Measurements from ENCODE around the gene ASS1.

The ASS1 gene

GRCh38 chr9:130417602-130418001 is 27.2 kb upstream of the ASS1 start:
- Histone ChIP-seq H3K4me3 (ENCODE audit: low read length) (no peak overlapping the region), H3K27me3 (ENCODE audit: control insufficient read depth, insufficient read depth, low read length) (no peaks in the 10 kb centered on the region), H3K36me3 (ENCODE audit: control insufficient read depth, insufficient read depth, low read length) (no peaks in the 10 kb centered on the region), H3K4me1 (ENCODE audit: control insufficient read depth, insufficient read depth, low read length) (peaks cover 6% of the 10 kb centered on the region; the same call in 1 of the 2 replicates), H3K9me3 (ENCODE audit: control insufficient read depth, insufficient read depth, low read length) (no peaks in the 10 kb centered on the region), H3K27ac (ENCODE audit: low read length) (no peak overlapping the region)
- WGBS (ENCODE audit: insufficient coverage, insufficient read length) = no CpG with 5 or more reads among the region's 5 CpGs
- DNase-seq (ENCODE audit: low read depth, low spot score) = no peak

- Histone ChIP-seq H3K4me3 (ENCODE audit: low read length) (no peak overlapping the region), H3K9me3 (ENCODE audit: control insufficient read depth, insufficient read depth, low read length) (no peaks in the 10 kb centered on the region), H3K27me3 (ENCODE audit: control insufficient read depth, insufficient read depth, low read length) (no peaks in the 10 kb centered on the region), H3K4me1 (ENCODE audit: control insufficient read depth, insufficient read depth, low read length) (peaks cover 7% of the 10 kb centered on the region; the same call in 1 of the 2 replicates), H3K27ac (ENCODE audit: low read length) (no peak overlapping the region), H3K36me3 (ENCODE audit: control insufficient read depth, insufficient read depth, low read length) (no peaks in the 10 kb centered on the region)
- DNase-seq (ENCODE audit: low read depth, low spot score) = no peak
- WGBS (ENCODE audit: insufficient coverage, insufficient read length) = no CpG with 5 or more reads among the region's 18 CpGs
These were observed 26.0 kb upstream of the ASS1 start for GRCh38 chr9:130418776-130419175.

GRCh38 chr9:130419521-130420035 is 25.2 kb upstream of the ASS1 start:
- no peak overlapping the region for H3K27ac ChIP-seq (ENCODE audit: low read length)
- H3K27me3 ChIP-seq (ENCODE audit: control insufficient read depth, insufficient read depth, low read length) = no peaks in the 10 kb centered on the region
- H3K9me3 ChIP-seq (ENCODE audit: control insufficient read depth, insufficient read depth, low read length) = no peaks in the 10 kb centered on the region
- no peaks in the 10 kb centered on the region for H3K36me3 ChIP-seq (ENCODE audit: control insufficient read depth, insufficient read depth, low read length)
- no peak for DNase-seq (ENCODE audit: low read depth, low spot score)
- H3K4me3 ChIP-seq (ENCODE audit: low read length) = no peak overlapping the region
- peaks cover 7% of the 10 kb centered on the region; the same call in 1 of the 2 replicates for H3K4me1 ChIP-seq (ENCODE audit: control insufficient read depth, insufficient read depth, low read length)
- no CpG with 5 or more reads among the region's 8 CpGs for WGBS (ENCODE audit: insufficient coverage, insufficient read length)

- WGBS (ENCODE audit: insufficient coverage, insufficient read length) = no CpG with 5 or more reads among the region's 17 CpGs
- no peak overlapping the region for H3K4me3 ChIP-seq (ENCODE audit: low read length)
- no peaks in the 10 kb centered on the region for H3K27me3 ChIP-seq (ENCODE audit: control insufficient read depth, insufficient read depth, low read length)
- no peak overlapping the region for H3K27ac ChIP-seq (ENCODE audit: low read length)
- DNase-seq (ENCODE audit: low read depth, low spot score) = no peak
- H3K4me1 ChIP-seq (ENCODE audit: control insufficient read depth, insufficient read depth, low read length) = peaks cover 7% of the 10 kb centered on the region; the same call in 1 of the 2 replicates
- H3K9me3 ChIP-seq (ENCODE audit: control insufficient read depth, insufficient read depth, low read length) = no peaks in the 10 kb centered on the region
- no peaks in the 10 kb centered on the region for H3K36me3 ChIP-seq (ENCODE audit: control insufficient read depth, insufficient read depth, low read length)
These were observed 23.5 kb upstream of the ASS1 start for GRCh38 chr9:130421154-130421801.

GRCh38 chr9:130421802-130422276 is 22.9 kb upstream of the ASS1 start:
- no peaks in the 10 kb centered on the region for H3K9me3 ChIP-seq (ENCODE audit: control insufficient read depth, insufficient read depth, low read length)
- no peak for DNase-seq (ENCODE audit: low read depth, low spot score)
- WGBS (ENCODE audit: insufficient coverage, insufficient read length) = no CpG with 5 or more reads among the region's 13 CpGs
- no peaks in the 10 kb centered on the region for H3K36me3 ChIP-seq (ENCODE audit: control insufficient read depth, insufficient read depth, low read length)
- H3K4me1 ChIP-seq (ENCODE audit: control insufficient read depth, insufficient read depth, low read length) = peaks cover 7% of the 10 kb centered on the region; the same call in 1 of the 2 replicates
- no peak overlapping the region for H3K27ac ChIP-seq (ENCODE audit: low read length)
- no peak overlapping the region for H3K4me3 ChIP-seq (ENCODE audit: low read length)
- H3K27me3 ChIP-seq (ENCODE audit: control insufficient read depth, insufficient read depth, low read length) = no peaks in the 10 kb centered on the region

- Histone ChIP-seq H3K27ac (ENCODE audit: low read length) (no peak overlapping the region), H3K4me1 (ENCODE audit: control insufficient read depth, insufficient read depth, low read length) (peaks cover 7% of the 10 kb centered on the region; the same call in 1 of the 2 replicates), H3K9me3 (ENCODE audit: control insufficient read depth, insufficient read depth, low read length) (no peaks in the 10 kb centered on the region), H3K36me3 (ENCODE audit: control insufficient read depth, insufficient read depth, low read length) (no peaks in the 10 kb centered on the region), H3K4me3 (ENCODE audit: low read length) (no peak overlapping the region), H3K27me3 (ENCODE audit: control insufficient read depth, insufficient read depth, low read length) (no peaks in the 10 kb centered on the region)
- WGBS (ENCODE audit: insufficient coverage, insufficient read length) = no CpG with 5 or more reads among the region's 10 CpGs
- DNase-seq (ENCODE audit: low read depth, low spot score) = no peak
These were observed 22.2 kb upstream of the ASS1 start for GRCh38 chr9:130422546-130422945.

GRCh38 chr9:130423272-130423671 is 21.5 kb upstream of the ASS1 start:
- no peak overlapping the region for H3K27ac ChIP-seq (ENCODE audit: low read length)
- DNase-seq (ENCODE audit: low read depth, low spot score) = no peak

GRCh38 chr9:130424595-130425454 is 19.9 kb upstream of the ASS1 start:
- no peak for DNase-seq (ENCODE audit: low read depth, low spot score)
- Histone ChIP-seq H3K27ac (ENCODE audit: low read length) (no peak overlapping the region), H3K4me3 (ENCODE audit: low read length) (no peak overlapping the region), H3K4me1 (ENCODE audit: control insufficient read depth, insufficient read depth, low read length) (peaks cover 7% of the 10 kb centered on the region; the same call in 1 of the 2 replicates), H3K9me3 (ENCODE audit: control insufficient read depth, insufficient read depth, low read length) (no peaks in the 10 kb centered on the region), H3K27me3 (ENCODE audit: control insufficient read depth, insufficient read depth, low read length) (no peaks in the 10 kb centered on the region), H3K36me3 (ENCODE audit: control insufficient read depth, insufficient read depth, low read length) (no peaks in the 10 kb centered on the region)
- no CpG with 5 or more reads among the region's 24 CpGs for WGBS (ENCODE audit: insufficient coverage, insufficient read length)

More at GRCh38 chr9:130423272-130423671, 21.5 kb upstream of the ASS1 start:
- peaks cover 7% of the 10 kb centered on the region; the same call in 1 of the 2 replicates for H3K4me1 ChIP-seq (ENCODE audit: control insufficient read depth, insufficient read depth, low read length)
- no peaks in the 10 kb centered on the region for H3K27me3 ChIP-seq (ENCODE audit: control insufficient read depth, insufficient read depth, low read length)
- no peak overlapping the region for H3K4me3 ChIP-seq (ENCODE audit: low read length)
- WGBS (ENCODE audit: insufficient coverage, insufficient read length) = no CpG with 5 or more reads among the region's 8 CpGs
- H3K9me3 ChIP-seq (ENCODE audit: control insufficient read depth, insufficient read depth, low read length) = no peaks in the 10 kb centered on the region
- H3K36me3 ChIP-seq (ENCODE audit: control insufficient read depth, insufficient read depth, low read length) = no peaks in the 10 kb centered on the region

GRCh38 chr9:130425741-130426466 is 18.9 kb upstream of the ASS1 start:
- Histone ChIP-seq H3K4me3 (ENCODE audit: low read length) (no peak overlapping the region), H3K27me3 (ENCODE audit: control insufficient read depth, insufficient read depth, low read length) (no peaks in the 10 kb centered on the region), H3K9me3 (ENCODE audit: control insufficient read depth, insufficient read depth, low read length) (no peaks in the 10 kb centered on the region), H3K27ac (ENCODE audit: low read length) (no peak overlapping the region), H3K36me3 (ENCODE audit: control insufficient read depth, insufficient read depth, low read length) (no peaks in the 10 kb centered on the region), H3K4me1 (ENCODE audit: control insufficient read depth, insufficient read depth, low read length) (peaks cover 7% of the 10 kb centered on the region; the same call in 1 of the 2 replicates)
- DNase-seq (ENCODE audit: low read depth, low spot score) = no peak
- no CpG with 5 or more reads among the region's 21 CpGs for WGBS (ENCODE audit: insufficient coverage, insufficient read length)

GRCh38 chr9:130426467-130426773 is 18.3 kb upstream of the ASS1 start:
- Histone ChIP-seq H3K36me3 (ENCODE audit: control insufficient read depth, insufficient read depth, low read length) (no peaks in the 10 kb centered on the region), H3K9me3 (ENCODE audit: control insufficient read depth, insufficient read depth, low read length) (no peaks in the 10 kb centered on the region), H3K27me3 (ENCODE audit: control insufficient read depth, insufficient read depth, low read length) (no peaks in the 10 kb centered on the region), H3K27ac (ENCODE audit: low read length) (no peak overlapping the region), H3K4me1 (ENCODE audit: control insufficient read depth, insufficient read depth, low read length) (peaks cover 7% of the 10 kb centered on the region; the same call in 1 of the 2 replicates), H3K4me3 (ENCODE audit: low read length) (no peak overlapping the region)
- DNase-seq (ENCODE audit: low read depth, low spot score) = no peak
- no CpG with 5 or more reads among the region's 8 CpGs for WGBS (ENCODE audit: insufficient coverage, insufficient read length)

Data from iPS DF 6.9 (cell line).